Right lobe of liver (tissue), 4 donors: Measurements from ENCODE around the gene TMEM51.

ENCODE experiments used
- POLR2A ChIP-seq: fragments of 450-650 bp; IDR thresholded peaks from one replicate; pipeline ENCODE4 v1.6.1; 2017; ENCODE audit warnings: antibody characterized with exemption, mild to moderate bottlenecking
- TF ChIP-seq, protein P1 (sequence below), 4 donors: fragments of 200-600 bp in 3 of 4; fragments of 450-650 bp in 1 of 4; IDR thresholded peaks; one replicate each; pipeline versions ENCODE4 v1.5.1 to v1.8.0; 2016 to 2022; ENCODE audit warnings: antibody characterized with exemption in 4 of 4, mild to moderate bottlenecking in 2 of 4
- donor health status: DM: no; HTN: no; CAD: no.
- donor health status: DM: no; HTN: no; CAD: no.
- donor health status: DM: no; HTN: yes; CAD: no.

DNA sequence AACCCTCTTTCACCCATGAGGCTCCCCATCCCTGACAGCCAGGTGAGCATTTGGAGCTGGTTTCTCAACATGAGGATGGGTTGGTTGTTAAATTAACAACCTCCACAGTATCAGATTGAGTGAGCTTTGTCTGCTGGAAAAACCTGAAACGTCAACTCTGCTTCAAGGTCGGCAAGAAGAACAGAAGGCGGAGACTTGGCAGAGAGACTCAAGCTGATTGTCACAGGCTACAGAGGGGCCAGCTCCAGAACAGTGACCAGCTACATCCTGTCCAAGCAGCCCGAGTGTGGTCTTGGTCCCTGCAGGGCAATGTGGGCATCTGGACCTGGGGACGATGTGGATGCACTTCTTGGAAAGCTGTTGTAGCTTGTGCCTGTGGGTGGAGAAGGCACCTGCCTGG is 36.6 kb upstream of the TMEM51 start:
- TF ChIP-seq POLR2A = no peak
- TF ChIP-seq, protein P1, sequence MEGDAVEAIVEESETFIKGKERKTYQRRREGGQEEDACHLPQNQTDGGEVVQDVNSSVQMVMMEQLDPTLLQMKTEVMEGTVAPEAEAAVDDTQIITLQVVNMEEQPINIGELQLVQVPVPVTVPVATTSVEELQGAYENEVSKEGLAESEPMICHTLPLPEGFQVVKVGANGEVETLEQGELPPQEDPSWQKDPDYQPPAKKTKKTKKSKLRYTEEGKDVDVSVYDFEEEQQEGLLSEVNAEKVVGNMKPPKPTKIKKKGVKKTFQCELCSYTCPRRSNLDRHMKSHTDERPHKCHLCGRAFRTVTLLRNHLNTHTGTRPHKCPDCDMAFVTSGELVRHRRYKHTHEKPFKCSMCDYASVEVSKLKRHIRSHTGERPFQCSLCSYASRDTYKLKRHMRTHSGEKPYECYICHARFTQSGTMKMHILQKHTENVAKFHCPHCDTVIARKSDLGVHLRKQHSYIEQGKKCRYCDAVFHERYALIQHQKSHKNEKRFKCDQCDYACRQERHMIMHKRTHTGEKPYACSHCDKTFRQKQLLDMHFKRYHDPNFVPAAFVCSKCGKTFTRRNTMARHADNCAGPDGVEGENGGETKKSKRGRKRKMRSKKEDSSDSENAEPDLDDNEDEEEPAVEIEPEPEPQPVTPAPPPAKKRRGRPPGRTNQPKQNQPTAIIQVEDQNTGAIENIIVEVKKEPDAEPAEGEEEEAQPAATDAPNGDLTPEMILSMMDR (IDR thresholded peaks at IDR 0.05) = no peak
